GM12878 (cell line): ENCODE data around the gene ABCD3. TPM values are rescaled to one million over a fixed set of nuclear protein-coding genes. Genes with fewer than 3 reads are reported as not detected.

Source experiments
- ATAC-seq: fragments of 200-7000 bp; cut with Tn5 transposase; 3 replicates; pipeline ENCODE4 v1.9.1; 2020; ENCODE audit warnings: mild to moderate bottlenecking, moderate library complexity
- BruUV-seq: library from RNA; stranded (reverse); fragments of 400-500 nt; replicated peaks from 2 replicates; lab custom pipeline; 2021; lab: Mats Ljungman, UMichigan
- CTCF ChIA-PET: fragments of 300-600 bp; sonication (Branson Sonifier 250); formaldehyde crosslinking; extraction: SDS; loops from one replicate; lab custom pipeline; 2021; ENCODE audit warnings: inconsistent platforms; lab: Yijun Ruan, JAX
- POLR2A ChIA-PET: fragments of 350-600 bp; formaldehyde crosslinking; extraction: SDS; loops from one replicate; lab custom pipeline; 2021; ENCODE audit warnings: inconsistent platforms; lab: Charles Lee
- RAD21 ChIA-PET: fragments of 300-600 bp; sonication (Branson Sonifier 250); formaldehyde crosslinking; loops from one replicate; lab custom pipeline; 2023; ENCODE audit warnings: antibody characterized with exemption; ENCODE audit not compliant: unreplicated experiment; lab: Charles Lee
- SMC1A ChIA-PET: fragments of 300-600 bp; sonication (Branson Sonifier 250); formaldehyde crosslinking; loops from one replicate; lab custom pipeline; 2023; ENCODE audit not compliant: unreplicated experiment, uncharacterized antibody; lab: Charles Lee
- DNase-seq: peaks from one replicate; pipeline ENCODE4 v3.0.0-alpha.2; 2011; ENCODE audit warnings: low read depth, low spot score
- FAIRE-seq: peaks from 3 replicates; lab custom pipeline; 2011; peaks lifted over from hg19 to GRCh38; lab: Jason Lieb, UNC
- H2AFZ ChIP-seq: 2 replicates; pipeline ENCODE4 v1.6.0; 2011; ENCODE audit warnings: low read depth, low read length, control low read depth; ENCODE audit not compliant: control insufficient read depth
- H3K27ac ChIP-seq: 2 replicates; pipeline ENCODE4 v1.5.1; 2011; ENCODE audit warnings: control low read depth; ENCODE audit not compliant: control insufficient read depth, insufficient read depth
- H3K27me3 ChIP-seq, 2 experiments: replicated peaks in 1 of 2; 2 replicates each; pipeline versions ENCODE4 v1.6.0 to v1.6.1; 2011; ENCODE audit warnings: low read length in 1 of 2; ENCODE audit not compliant: control insufficient read depth in 2 of 2, insufficient read depth in 2 of 2
- H3K36me3 ChIP-seq, 2 experiments: 2 replicates each; pipeline ENCODE4 v1.5.1; 2011; ENCODE audit warnings: low read length in 1 of 2; ENCODE audit not compliant: control insufficient read depth in 2 of 2, insufficient read depth in 2 of 2
- H3K4me1 ChIP-seq: 2 replicates; pipeline ENCODE4 v1.6.1; 2011; ENCODE audit warnings: mild to moderate bottlenecking, low read length, moderate library complexity, mixed read lengths; ENCODE audit not compliant: control insufficient read depth, insufficient read depth
- H3K4me2 ChIP-seq: 2 replicates; pipeline ENCODE4 v1.6.0; 2011; ENCODE audit warnings: control low read depth; ENCODE audit not compliant: control insufficient read depth, insufficient read depth
- H3K4me3 ChIP-seq: fragments of 200-600 bp; sonication (generic); 2 replicates; pipeline ENCODE4 v1.5.1; 2016
- H3K79me2 ChIP-seq: 2 replicates; pipeline ENCODE4 v1.6.0; 2011; ENCODE audit warnings: low read length; ENCODE audit not compliant: control insufficient read depth, insufficient read depth
- H3K9ac ChIP-seq: 2 replicates; pipeline ENCODE4 v1.8.0; 2011; ENCODE audit warnings: low read length, control low read depth, mixed read lengths; ENCODE audit not compliant: control insufficient read depth, insufficient read depth
- H3K9me3 ChIP-seq: replicated peaks from 3 replicates; pipeline ENCODE4 v1.5.1; 2011; ENCODE audit warnings: mild to moderate bottlenecking, low read length; ENCODE audit not compliant: control insufficient read depth, insufficient read depth
- H4K20me1 ChIP-seq: 2 replicates; pipeline ENCODE4 v1.6.0; 2011; ENCODE audit not compliant: control insufficient read depth, insufficient read depth
- E2F8 ChIP-seq: fragments of 450-650 bp; IDR thresholded peaks from 2 replicates; pipeline ENCODE4 v1.6.1; 2018; ENCODE audit warnings: mild to moderate bottlenecking, low read depth, moderate library complexity; ENCODE audit not compliant: partially characterized antibody
- SIN3A ChIP-seq: IDR thresholded peaks from 2 replicates; pipeline ENCODE4 v1.6.1; 2012; ENCODE audit warnings: low read depth, low read length, improper control_type of control experiment
- ZZZ3 ChIP-seq: IDR thresholded peaks from 2 replicates; pipeline ENCODE4 v1.6.1; 2011; ENCODE audit warnings: low read depth; ENCODE audit not compliant: control insufficient read depth, insufficient read length
- WGBS: methylation state at CpG from one replicate; pipeline ENCODE4 v1.1.6; 2016; ENCODE audit warnings: low lambda C conversion rate; ENCODE audit not compliant: insufficient replicate concordance, insufficient coverage; ENCODE audit errors: missing lambda C conversion rate; 5-methylcytosine and 5-hydroxymethylcytosine counted together
- in situ Hi-C: fragments of 300-500 bp; cut with MboI; formaldehyde crosslinking; loops from 9 replicates; pipeline ENCODE4 v1.14.3; 2018; ENCODE audit warnings: mixed read lengths
- intact Hi-C: fragments of 100-400 bp; cut with micrococcal nuclease; formaldehyde crosslinking; loops from one replicate; pipeline ENCODE4 v1.14.2; 2022; ENCODE audit not compliant: unreplicated experiment
- polyA plus RNA-seq, 11 experiments: library from polyadenylated mRNA; depleted of rRNA in 4 of 11; unstranded in 6 of 11; stranded (reverse) in 5 of 11; fragments of >200 nt; fragmentation: Nextera tagmentation in 4 of 11; fragmentation: Illumina TruSeq in 1 of 11; extraction: Ambion mirVana in 4 of 11; extraction: Trizol in 1 of 11; gene quantifications; 1 replicate in 1 of 11; 2 replicates in 10 of 11; pipeline versions ENCODE4 v1.2.1 to v1.2.3, GENCODE V29; 2011 to 2016; ENCODE audit warnings: inconsistent platforms in 2 of 11, missing spikeins in 2 of 11, low read depth in 1 of 11
- total RNA-seq, 4 experiments: library from RNA; depleted of rRNA in 3 of 4; stranded (reverse); fragments of >200 nt in 3 of 4; fragmentation: Illumina TruSeq in 1 of 4; extraction: Trizol in 1 of 4; gene quantifications; 2 replicates each; pipeline versions ENCODE4 v1.2.1 to v1.2.3, GENCODE V29; 2013 to 2021
- TF ChIP-seq, protein P1 (sequence below): fragments of 450-650 bp; IDR thresholded peaks from 2 replicates; pipeline ENCODE4 v1.6.1; 2016; ENCODE audit warnings: mild to moderate bottlenecking

ABCD3 gene
- total and polyA plus RNA-seq, 10 of the 15 experiments (the other 5 are each of a cell fraction or from before 2014, with no cell fraction given): 15.1 to 40.2 (median 24.1) TPM

GRCh38 chr1:94551449-94551848, 133.3 kb downstream of the ABCD3 start:
- Histone ChIP-seq H3K4me3 (no peak overlapping the region), H3K36me3 (no peaks in the 10 kb centered on the region), H4K20me1 (peaks cover 2% of the 10 kb centered on the region; the same call in 1 of the 2 replicates), H3K27me3 (peaks cover 0 to 3% of the 10 kb centered on the region in 2 experiments; a peak in 3 of 4 replicates), H3K9ac (no peak overlapping the region), H3K79me2 (no peaks in the 10 kb centered on the region), H3K27ac (no peak overlapping the region), H3K9me3 (no peaks in the 10 kb centered on the region), H3K4me1 (no peaks in the 10 kb centered on the region), H3K4me2 (no peak overlapping the region), H2AFZ (no peak overlapping the region)
- SMC1A ChIA-PET: interaction anchor here (1.0 kb wide), 1 partner anchor 9 kb away, joined by 4 read pairs; no protein-coding TSS in a partner anchor
- intact Hi-C loops (no loop called here), in situ Hi-C loops (no loop called here)
- FAIRE-seq: no peak
- POLR2A ChIA-PET: interaction anchor here (1.9 kb wide), 1 partner anchor 9 kb away, joined by 10 read pairs; the partner anchor contains the start of gene F3
- BruUV-seq: no TSS peak
- RAD21 ChIA-PET: interaction anchor here (1.5 kb wide), 1 partner anchor 8 kb away, joined by 4 read pairs; no protein-coding TSS in a partner anchor
- ATAC-seq: no peak; the same call in 2 of the 3 replicates
- no peak for DNase-seq
- CTCF ChIA-PET: no interaction called here
- WGBS: 60% methylated on average over 7 of the region's 7 CpGs
- TF ChIP-seq SIN3A (no peak), ZZZ3 (no peak), E2F8 (no peak)
- TF ChIP-seq, protein P1, sequence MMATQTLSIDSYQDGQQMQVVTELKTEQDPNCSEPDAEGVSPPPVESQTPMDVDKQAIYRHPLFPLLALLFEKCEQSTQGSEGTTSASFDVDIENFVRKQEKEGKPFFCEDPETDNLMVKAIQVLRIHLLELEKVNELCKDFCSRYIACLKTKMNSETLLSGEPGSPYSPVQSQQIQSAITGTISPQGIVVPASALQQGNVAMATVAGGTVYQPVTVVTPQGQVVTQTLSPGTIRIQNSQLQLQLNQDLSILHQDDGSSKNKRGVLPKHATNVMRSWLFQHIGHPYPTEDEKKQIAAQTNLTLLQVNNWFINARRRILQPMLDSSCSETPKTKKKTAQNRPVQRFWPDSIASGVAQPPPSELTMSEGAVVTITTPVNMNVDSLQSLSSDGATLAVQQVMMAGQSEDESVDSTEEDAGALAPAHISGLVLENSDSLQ: peak; percentile 16; the same call in 1 of the 2 replicates
